RPMI7951 (cell line): Measurements from ENCODE around the gene AATK. TPM values are rescaled to one million over a fixed set of nuclear protein-coding genes. Genes with fewer than 3 reads are reported as not detected.

Experiments used
- DNase-seq: peaks from one replicate; pipeline ENCODE4 v3.0.0-alpha.2; 2012; ENCODE audit warnings: low read depth
- total RNA-seq: library from RNA; depleted of rRNA; stranded (reverse); fragments of >200 nt; shearing (Covaris generic); gene quantifications from 2 replicates; pipeline ENCODE4 v1.2.3, GENCODE V29; 2014

AATK gene
- total RNA-seq, 1 experiment from 2014 or later = not detected

DNA sequence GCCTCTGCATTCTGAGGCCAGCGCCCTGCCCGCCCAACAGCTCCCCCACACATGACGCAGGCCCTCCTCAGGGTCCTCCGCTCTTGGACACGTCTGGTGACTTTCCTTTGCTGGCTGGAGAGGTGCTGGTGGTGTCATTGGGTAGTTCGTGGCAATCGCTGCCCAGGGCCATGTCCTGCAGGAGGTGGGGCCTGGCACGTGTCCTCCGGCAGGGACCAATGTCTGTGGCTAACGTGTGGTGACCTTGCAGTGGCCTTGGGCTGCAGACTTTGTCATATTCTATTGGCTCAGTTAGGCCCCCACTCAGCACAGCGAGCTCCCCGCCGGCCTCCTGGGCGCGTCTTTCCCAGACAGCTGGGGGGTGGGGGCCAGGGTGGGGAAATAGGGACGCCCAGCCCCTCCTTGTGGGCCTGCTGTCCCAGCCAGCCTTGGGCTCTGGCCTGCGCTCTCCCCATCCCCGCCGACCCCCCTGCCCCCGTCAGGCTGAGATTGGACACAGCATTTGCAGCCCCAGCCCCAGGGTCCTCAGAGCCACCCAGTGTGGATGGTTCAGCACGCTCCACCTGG, 52.8 kb downstream of the AATK start:
- no peak for DNase-seq

- DNase-seq = no peak
These were observed 53.6 kb downstream of the AATK start for GRCh38 chr17:81112450-81112849.

DNA sequence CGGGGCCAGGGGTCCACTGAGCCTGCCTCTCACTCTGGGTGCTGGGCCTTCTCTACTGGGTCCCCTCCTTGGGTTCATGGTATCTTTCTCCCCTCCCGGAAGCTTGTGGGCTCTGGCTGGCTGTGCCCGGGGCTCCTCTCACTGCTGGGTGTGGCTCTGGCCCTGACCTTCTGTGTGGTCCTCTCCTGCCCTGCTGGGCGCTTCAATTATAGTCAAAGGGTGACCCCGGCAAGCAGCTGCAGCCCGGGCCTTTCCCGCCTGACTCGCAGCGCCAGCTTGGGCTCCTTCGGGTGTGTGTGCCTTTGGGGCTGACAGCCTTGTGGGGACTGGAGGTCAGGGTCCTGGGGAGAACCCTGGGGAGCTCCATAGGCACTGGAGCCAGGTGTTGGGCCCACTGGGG, 55.0 kb downstream of the AATK start:
- no peak for DNase-seq

DNA sequence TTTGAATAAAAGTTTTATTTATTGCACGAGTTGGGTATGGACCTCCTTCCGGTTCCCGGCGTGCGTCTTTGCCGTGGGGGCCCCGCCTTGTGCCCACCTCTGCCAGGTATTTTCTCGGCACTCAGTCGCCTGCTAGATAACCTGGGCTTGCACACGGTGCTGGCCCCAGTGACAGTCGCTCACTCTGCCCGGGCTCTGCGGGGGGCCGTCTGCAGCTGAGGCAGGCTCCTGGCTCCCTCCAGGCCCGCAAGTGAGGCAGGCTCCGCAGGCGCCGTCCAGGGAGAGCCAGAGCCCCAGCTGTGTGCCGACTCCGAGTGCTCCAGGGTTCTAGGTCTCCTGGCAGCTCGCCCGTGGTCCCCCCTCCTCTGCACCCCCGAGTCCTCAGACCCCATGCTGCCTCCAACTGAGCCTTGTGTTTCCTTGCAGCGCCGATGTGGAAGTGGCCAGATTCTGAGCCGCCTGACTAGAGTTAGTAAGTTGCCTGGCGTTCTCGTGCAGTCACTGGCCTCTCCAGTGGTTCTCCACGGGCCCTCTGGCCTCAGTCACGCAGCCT, 55.5 kb downstream of the AATK start:
- DNase-seq = no peak

- no peak for DNase-seq
These were observed 56.1 kb downstream of the AATK start for GRCh38 chr17:81109957-81110356.

DNA sequence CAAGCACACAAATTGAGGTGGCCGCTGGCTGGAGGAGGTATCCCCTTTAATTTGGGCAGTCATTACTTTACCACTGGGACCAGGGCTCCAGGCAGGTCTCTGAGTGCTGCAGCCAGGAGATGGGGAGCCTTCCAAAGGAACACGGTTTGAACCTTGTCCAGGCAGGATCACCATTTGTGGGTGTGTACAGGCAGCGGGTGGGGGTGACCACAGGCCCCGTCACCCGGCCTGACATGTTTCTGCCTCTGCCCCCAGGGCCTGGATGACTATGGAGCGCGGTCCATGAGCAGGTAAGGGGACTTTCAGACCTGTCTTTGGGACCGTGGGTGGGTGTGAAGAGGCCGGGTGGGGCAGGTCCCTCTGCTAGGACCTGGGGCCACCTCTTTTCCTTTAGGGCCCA, 57.8 kb downstream of the AATK start:
- no peak for DNase-seq

GRCh38 chr17:81106716-81107115, 59.3 kb downstream of the AATK start:
- no peak for DNase-seq

GRCh38 chr17:81103379-81103778, 62.6 kb downstream of the AATK start:
- DNase-seq = no peak

- DNase-seq = no peak
These were observed 63.2 kb downstream of the AATK start for GRCh38 chr17:81102869-81103268.

GRCh38 chr17:81102352-81102751, 63.7 kb downstream of the AATK start:
- no peak for DNase-seq

- DNase-seq = peak; percentile 53
These were observed 64.3 kb downstream of the AATK start for GRCh38 chr17:81101614-81102306.

DNA sequence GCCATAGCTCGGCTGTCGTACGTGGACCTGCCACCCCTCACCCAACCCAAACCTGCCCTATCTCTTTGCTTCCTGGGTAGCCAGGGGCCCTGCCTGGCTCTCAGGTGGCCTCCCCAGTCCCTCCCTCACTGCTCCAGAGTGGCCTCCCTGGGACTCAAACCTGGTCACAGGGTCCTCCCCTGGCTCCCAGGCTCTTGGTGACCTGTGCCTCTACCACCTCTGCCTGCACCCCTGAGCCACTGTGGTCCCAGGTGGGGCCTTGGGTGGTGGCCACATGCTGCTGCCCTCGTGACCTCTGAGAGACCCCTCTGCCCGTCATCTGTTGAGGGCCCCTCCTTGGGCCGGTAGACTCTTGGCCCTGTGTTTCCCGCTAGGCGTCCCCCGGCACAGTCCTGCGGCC, 65.4 kb downstream of the AATK start:
- DNase-seq = no peak

DNA sequence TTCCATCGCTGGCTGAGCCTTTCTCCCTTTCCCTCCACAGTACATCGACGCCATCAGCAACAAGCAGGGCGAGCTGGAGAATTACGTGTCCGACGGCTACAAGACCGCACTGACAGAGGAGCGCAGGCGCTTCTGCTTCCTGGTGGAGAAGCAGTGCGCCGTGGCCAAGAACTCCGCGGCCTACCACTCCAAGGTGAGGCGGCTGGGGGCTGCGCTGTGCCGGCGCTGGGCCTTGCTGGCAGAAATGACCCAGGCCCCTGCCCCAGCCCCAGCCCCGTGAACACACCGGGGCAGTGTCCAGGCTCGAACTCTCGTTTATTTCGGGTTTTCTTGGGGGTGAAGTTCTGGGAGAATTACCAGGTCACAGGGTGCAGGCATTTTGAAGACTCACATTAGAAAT, 66.1 kb downstream of the AATK start:
- DNase-seq = no peak

DNA sequence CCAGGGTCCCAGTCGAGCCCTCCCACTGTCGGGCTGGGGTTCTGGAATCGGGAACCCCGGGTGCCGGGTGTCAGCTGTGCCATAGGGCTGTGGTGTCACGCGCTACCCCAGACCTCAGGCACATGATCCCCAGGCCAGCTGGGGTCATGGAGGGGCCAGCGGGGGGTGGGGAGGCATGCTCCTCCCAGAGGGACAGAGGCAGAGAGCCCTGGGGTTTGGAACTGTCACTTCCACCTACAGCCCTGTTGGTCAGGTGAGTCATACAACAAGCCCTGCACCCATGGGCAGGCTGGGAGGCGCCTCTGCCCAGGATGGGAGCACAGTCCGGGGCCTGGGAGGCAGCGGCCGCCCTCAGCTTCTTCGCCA, 68.1 kb downstream of the AATK start:
- DNase-seq = peak; percentile 71

DNA sequence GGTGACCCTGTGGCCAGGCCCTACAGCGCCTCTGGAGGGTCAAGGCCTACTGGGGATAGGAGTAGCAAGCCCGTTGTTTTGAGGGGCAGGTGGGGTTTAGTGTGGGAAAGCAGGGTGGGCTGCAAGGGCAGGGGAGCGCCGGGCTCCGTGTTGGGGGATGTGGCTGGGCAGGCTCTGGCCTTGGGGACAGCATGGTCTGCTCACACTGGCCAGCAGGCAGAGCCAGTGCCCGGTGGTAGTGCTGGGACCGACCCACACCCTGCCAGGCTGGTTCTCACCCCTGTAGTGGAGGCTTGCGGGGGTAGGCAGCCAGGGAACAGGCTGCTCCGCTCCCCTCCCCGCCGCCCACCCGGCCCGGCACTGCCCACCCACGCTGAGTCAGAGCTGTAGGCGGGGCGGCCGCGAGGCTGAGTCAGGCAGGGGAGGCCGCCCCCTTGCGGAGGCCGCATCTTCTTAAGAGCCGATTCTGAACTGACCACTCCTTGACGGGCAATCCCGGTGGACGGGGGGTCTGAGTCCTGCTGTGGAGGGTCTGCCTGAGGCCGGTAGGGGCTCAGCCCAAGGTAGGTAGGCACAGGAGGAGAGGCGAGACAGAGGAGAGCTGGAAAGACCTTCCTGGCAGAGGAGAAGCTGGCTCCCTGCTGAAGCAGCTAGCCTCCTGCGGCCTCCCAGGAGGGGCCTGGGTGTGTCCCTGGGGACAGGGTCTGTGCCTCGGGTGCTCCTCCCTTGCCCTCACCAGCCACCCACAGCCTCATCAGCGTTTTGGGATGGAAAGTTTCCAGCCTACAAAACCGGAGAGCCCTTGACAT, 68.7 kb downstream of the AATK start:
- peak; percentile 75 for DNase-seq

DNA sequence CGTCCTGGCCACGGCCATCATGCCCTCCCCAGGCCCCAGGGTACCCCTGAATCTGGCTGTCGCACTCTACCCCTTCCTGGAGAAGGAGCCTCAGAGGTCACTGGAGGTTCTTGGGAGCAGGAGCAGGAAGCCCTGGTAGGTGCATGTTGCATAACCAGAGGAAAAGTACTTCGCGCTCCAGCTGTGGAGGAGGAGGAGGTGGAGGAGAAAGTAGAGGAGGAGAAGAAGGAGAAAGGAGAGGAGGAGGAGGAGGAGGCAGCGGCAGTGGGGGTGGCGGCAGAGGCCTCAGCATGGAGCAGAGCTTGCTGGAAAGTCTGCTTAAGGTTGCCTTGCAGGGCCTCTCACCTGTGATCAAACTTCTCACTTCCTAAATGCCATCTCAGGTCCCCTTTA, 69.3 kb downstream of the AATK start:
- DNase-seq = no peak

DNA sequence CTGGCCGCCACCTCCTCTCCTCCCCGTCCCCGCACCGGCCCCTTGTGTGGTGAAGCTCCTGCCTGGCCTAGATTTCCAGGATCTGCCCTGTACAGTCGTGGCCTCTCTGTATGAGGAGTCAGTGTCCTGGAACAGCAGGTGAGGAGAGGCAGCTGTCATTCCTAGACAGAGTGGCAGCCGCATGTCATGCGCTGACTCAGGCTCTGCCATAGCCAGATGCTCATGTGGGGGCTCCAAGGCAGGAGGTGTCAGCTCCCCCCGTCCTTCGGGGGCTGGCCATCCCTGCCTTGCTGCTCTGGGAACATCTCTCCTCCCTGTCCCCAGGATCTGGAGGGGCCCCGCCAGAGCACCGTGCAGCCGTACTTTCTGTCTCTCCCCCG, 70.6 kb downstream of the AATK start:
- peak; percentile 24 for DNase-seq

- DNase-seq = peak; percentile 99
These were observed 71.3 kb downstream of the AATK start for GRCh38 chr17:81094509-81095382.

DNA sequence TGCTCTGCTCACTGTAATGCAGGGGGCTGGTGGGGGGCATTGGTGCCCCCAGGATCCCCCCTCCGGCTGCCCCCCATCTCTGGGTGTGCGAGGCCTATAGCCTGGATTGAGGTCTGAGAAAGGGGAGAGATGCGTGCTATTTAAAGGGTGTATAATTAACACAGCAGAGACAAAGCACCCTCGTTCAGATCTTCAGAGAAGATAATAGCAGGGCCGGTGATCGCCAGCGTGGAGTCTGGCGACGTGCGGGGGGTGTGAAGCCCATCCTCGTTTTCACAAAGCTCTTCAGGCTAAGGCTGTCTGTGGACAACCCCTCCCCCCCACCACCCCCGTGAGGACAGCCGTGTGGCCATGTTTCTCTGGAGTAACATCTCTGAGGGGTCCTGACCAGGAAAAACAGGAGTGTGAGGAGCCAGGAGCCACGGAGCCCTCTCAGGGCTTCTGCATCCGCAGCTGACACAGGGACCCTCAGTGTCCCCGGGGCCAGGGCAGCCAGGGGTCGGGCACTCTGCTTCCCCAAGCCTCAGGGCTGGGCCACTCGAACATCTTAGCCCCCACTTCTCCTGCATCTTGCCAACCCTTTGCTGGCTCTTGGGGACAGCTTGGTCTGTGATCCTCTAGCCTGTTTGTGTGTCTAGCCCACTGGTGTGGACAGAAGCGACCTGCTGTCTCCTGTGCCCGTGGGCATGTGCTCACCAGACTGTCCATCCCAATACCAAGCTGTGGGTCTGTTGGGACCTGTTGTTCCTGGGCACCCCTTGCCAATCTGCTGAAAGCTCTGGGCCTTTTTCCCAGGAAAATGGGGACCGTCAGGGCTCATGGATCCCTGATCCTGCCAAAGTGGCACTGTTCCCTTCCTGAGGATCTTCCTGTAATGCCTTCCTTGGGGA, 72.2 kb downstream of the AATK start:
- no peak for DNase-seq

DNA sequence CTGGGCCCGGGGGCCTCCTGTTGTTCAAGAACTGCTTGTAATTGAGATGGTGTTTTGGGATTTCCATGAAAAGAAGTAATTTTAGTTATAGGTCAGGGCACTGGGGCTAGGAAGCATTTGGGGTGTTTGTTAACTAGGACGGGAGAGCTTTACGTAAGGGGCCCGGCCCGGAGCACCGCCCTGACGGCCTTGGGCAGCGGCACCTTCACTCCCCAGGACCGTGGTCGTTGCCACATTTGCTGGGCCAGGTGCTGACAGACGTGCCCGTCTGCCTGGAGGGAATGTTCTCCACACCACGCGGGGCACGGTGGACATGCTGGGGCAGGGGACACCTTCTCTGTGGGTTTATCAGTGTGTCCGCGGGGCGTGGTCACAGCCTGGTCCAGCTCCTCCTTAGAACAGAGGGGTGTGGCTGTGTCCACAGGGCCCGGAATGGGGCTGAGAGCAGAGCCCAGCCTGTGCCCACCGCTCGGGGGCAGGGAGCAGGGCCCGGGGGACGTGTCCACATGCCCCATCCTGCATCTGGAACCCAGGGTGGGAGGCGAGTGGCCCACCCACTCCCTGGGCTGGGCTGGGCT, 73.4 kb downstream of the AATK start:
- DNase-seq = no peak
